K562 (cell line): Measurements from ENCODE around the gene ACTN2. TPM values are rescaled to one million over a fixed set of nuclear protein-coding genes. Genes with fewer than 3 reads are reported as not detected.

Experiments
- EZH2 ChIP-seq: IDR thresholded peaks from 2 replicates; pipeline ENCODE4 v1.6.1; 2012; ENCODE audit warnings: low read depth, mild to moderate bottlenecking, inconsistent platforms, low read length, borderline replicate concordance
- FIP1L1 ChIP-seq: fragments of 200-400 bp; formaldehyde crosslinking; IDR thresholded peaks from 2 replicates; pipeline ENCODE4 v1.6.1; 2018; ENCODE audit warnings: mild to moderate bottlenecking, low read depth, low read length; ENCODE audit not compliant: poor library complexity, severe bottlenecking
- HES1 ChIP-seq: fragments of 450-650 bp; IDR thresholded peaks from 2 replicates; pipeline ENCODE4 v1.6.1; 2016; ENCODE audit warnings: low read depth, mild to moderate bottlenecking, moderate library complexity
- HMG20A ChIP-seq: fragments of 450-650 bp; formaldehyde crosslinking; conservative IDR thresholded peaks from 2 replicates; pipeline ENCODE4 v1.4.0; 2020; ENCODE audit warnings: mild to moderate bottlenecking, mixed read lengths
- KAT7 ChIP-seq: sonication (generic); formaldehyde crosslinking; IDR thresholded peaks from 2 replicates; pipeline ENCODE4 v1.8.0; 2022; ENCODE audit warnings: missing genetic modification reagents, mild to moderate bottlenecking, borderline replicate concordance
- KLF16 ChIP-seq: IDR thresholded peaks from 2 replicates; pipeline ENCODE4 v1.6.1; 2016; ENCODE audit warnings: antibody characterized with exemption
- MAFK ChIP-seq: IDR thresholded peaks from 2 replicates; pipeline ENCODE4 v1.6.1; 2011; ENCODE audit warnings: low read length, improper control_type of control experiment
- MAZ ChIP-seq, 2 experiments: fragments of 450-650 bp in 1 of 2; sonication (generic) in 1 of 2; formaldehyde crosslinking; IDR thresholded peaks in 1 of 2; conservative IDR thresholded peaks in 1 of 2; 2 replicates each; pipeline versions ENCODE4 v1.4.0 to v1.5.0; 2020; ENCODE audit warnings: mild to moderate bottlenecking in 1 of 2, missing genetic modification reagents in 1 of 2
- NFIC ChIP-seq: fragments of 450-650 bp; IDR thresholded peaks from 2 replicates; pipeline ENCODE4 v1.6.1; 2017; ENCODE audit warnings: mild to moderate bottlenecking, inconsistent platforms
- NFYB ChIP-seq: IDR thresholded peaks from 2 replicates; pipeline ENCODE4 v1.6.1; 2011; ENCODE audit warnings: mild to moderate bottlenecking, moderate library complexity; ENCODE audit not compliant: insufficient read length; ENCODE audit errors: extremely low read depth
- TBL1XR1 ChIP-seq, 2 experiments: IDR thresholded peaks; 2 replicates each; pipeline ENCODE4 v1.6.1; 2012; ENCODE audit warnings: improper control_type of control experiment in 2 of 2, low read length in 2 of 2, mild to moderate bottlenecking in 1 of 2
- ZC3H4 ChIP-seq: sonication (generic); formaldehyde crosslinking; IDR thresholded peaks from 2 replicates; pipeline ENCODE4 v1.9.0; 2021; ENCODE audit warnings: missing genetic modification reagents, borderline replicate concordance
- ZC3H8 ChIP-seq: fragments of 450-650 bp; IDR thresholded peaks from 2 replicates; pipeline ENCODE4 v1.6.1; 2017
- ZNF280B ChIP-seq: fragments of 250-450 bp; sonication (Bioruptor Pico); IDR thresholded peaks from 2 replicates; pipeline ENCODE4 v1.5.1; 2021; ENCODE audit warnings: mild to moderate bottlenecking
- ZNF3 ChIP-seq: fragments of 250-450 bp; sonication (Bioruptor Pico); IDR thresholded peaks from 2 replicates; pipeline ENCODE4 v1.5.0; 2021; ENCODE audit warnings: mild to moderate bottlenecking, moderate library complexity
- ZNF551 ChIP-seq: fragments of 250-450 bp; sonication (Bioruptor Pico); IDR thresholded peaks from 2 replicates; pipeline ENCODE4 v1.5.0; 2021; ENCODE audit warnings: mild to moderate bottlenecking, moderate library complexity
- ZNF655 ChIP-seq: fragments of 250-450 bp; sonication (Bioruptor Pico); IDR thresholded peaks from 2 replicates; pipeline ENCODE4 v1.5.0; 2021
- ZZZ3 ChIP-seq: fragments of 450-650 bp; IDR thresholded peaks from 2 replicates; pipeline ENCODE4 v1.6.1; 2016; ENCODE audit warnings: antibody characterized with exemption, mild to moderate bottlenecking, moderate library complexity
- polyA plus RNA-seq, 8 experiments: library from polyadenylated mRNA; depleted of rRNA in 4 of 8; stranded (reverse) in 5 of 8; unstranded in 3 of 8; fragments of >200 nt; fragmentation: Nextera tagmentation in 2 of 8; fragmentation: Illumina TruSeq in 1 of 8; extraction: Ambion mirVana in 2 of 8; extraction: Trizol in 1 of 8; gene quantifications; 2 replicates each; pipeline versions ENCODE4 v1.2.1 to v1.2.3, GENCODE V29; 2011 to 2014; ENCODE audit warnings: inconsistent platforms in 1 of 8, missing spikeins in 1 of 8
- total RNA-seq, 7 experiments: library from RNA; depleted of rRNA in 6 of 7; stranded (reverse); fragments of >200 nt in 6 of 7; fragmentation: Illumina TruSeq in 2 of 7; extraction: Trizol in 2 of 7; gene quantifications; 2 replicates each; pipeline versions ENCODE4 v1.2.1 to v1.2.3, GENCODE V29; 2011 to 2021; ENCODE audit warnings: low replicate concordance in 1 of 7
- TF ChIP-seq, protein P1 (sequence below): sonication (generic); formaldehyde crosslinking; IDR thresholded peaks from 2 replicates; pipeline ENCODE4 v1.8.0; 2023; ENCODE audit warnings: mild to moderate bottlenecking, missing genetic modification reagents
- TF ChIP-seq, protein P2 (sequence below): IDR thresholded peaks from 2 replicates; pipeline ENCODE4 v1.6.1; 2011; ENCODE audit not compliant: insufficient read length; ENCODE audit errors: extremely low read depth
- TF ChIP-seq, protein P3 (sequence below): sonication (generic); formaldehyde crosslinking; IDR thresholded peaks from 2 replicates; pipeline ENCODE4 v1.8.0; 2022; ENCODE audit warnings: mild to moderate bottlenecking, low read depth, missing genetic modification reagents

The ACTN2 gene
- total and polyA plus RNA-seq, 9 of the 15 experiments (the other 6 are each of a cell fraction or from before 2014, with no cell fraction given) = 0.18 to 0.94 (median 0.42) TPM

GRCh38 chr1:236795035-236795756 lies 108.9 kb downstream of the ACTN2 start, which contains the start of gene MTR (continued):
- no peak for TF ChIP-seq HMG20A (CRISPR knock-in tag)
- TF ChIP-seq MAZ (CRISPR knock-in tag; conservative IDR thresholded peaks at IDR 0.05 in 1 of 2, IDR thresholded peaks at IDR 0.05 in 1 of 2) = peak in 1 of 2 experiments; percentile 63; a peak in 3 of 4 replicates
- no peak for TF ChIP-seq ZNF3 (CRISPR knock-in tag)
- no peak for TF ChIP-seq ZZZ3
- TF ChIP-seq ZNF280B = no peak
- peak; percentile 96 for TF ChIP-seq NFYB
- no peak for TF ChIP-seq ZC3H8
- TF ChIP-seq ZC3H4 (CRISPR knock-in tag) = peak; percentile 78; the same call in 1 of the 2 replicates
- TF ChIP-seq NFIC = no peak
- TF ChIP-seq, protein P1, sequence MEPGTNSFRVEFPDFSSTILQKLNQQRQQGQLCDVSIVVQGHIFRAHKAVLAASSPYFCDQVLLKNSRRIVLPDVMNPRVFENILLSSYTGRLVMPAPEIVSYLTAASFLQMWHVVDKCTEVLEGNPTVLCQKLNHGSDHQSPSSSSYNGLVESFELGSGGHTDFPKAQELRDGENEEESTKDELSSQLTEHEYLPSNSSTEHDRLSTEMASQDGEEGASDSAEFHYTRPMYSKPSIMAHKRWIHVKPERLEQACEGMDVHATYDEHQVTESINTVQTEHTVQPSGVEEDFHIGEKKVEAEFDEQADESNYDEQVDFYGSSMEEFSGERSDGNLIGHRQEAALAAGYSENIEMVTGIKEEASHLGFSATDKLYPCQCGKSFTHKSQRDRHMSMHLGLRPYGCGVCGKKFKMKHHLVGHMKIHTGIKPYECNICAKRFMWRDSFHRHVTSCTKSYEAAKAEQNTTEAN = no peak; the same call in 1 of the 2 replicates
- no peak for TF ChIP-seq KLF16
- TF ChIP-seq TBL1XR1 (IDR thresholded peaks at IDR 0.05; ENCODE audit: low read length in 2 of 2) = no peak
- no peak for TF ChIP-seq ZNF655 (CRISPR knock-in tag)
- no peak for TF ChIP-seq EZH2
- TF ChIP-seq, protein P2, sequence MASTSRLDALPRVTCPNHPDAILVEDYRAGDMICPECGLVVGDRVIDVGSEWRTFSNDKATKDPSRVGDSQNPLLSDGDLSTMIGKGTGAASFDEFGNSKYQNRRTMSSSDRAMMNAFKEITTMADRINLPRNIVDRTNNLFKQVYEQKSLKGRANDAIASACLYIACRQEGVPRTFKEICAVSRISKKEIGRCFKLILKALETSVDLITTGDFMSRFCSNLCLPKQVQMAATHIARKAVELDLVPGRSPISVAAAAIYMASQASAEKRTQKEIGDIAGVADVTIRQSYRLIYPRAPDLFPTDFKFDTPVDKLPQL = peak; percentile 58
- TF ChIP-seq, protein P3, sequence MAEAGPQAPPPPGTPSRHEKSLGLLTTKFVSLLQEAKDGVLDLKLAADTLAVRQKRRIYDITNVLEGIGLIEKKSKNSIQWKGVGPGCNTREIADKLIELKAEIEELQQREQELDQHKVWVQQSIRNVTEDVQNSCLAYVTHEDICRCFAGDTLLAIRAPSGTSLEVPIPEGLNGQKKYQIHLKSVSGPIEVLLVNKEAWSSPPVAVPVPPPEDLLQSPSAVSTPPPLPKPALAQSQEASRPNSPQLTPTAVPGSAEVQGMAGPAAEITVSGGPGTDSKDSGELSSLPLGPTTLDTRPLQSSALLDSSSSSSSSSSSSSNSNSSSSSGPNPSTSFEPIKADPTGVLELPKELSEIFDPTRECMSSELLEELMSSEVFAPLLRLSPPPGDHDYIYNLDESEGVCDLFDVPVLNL (CRISPR knock-in tag) = peak; percentile 11; the same call in 1 of the 2 replicates
- peak; percentile 93 for TF ChIP-seq FIP1L1
- no peak for TF ChIP-seq ZNF551 (CRISPR knock-in tag)
- no peak for TF ChIP-seq HES1
- TF ChIP-seq MAFK = no peak; the same call in 1 of the 2 replicates
- TF ChIP-seq KAT7 (CRISPR knock-in tag) = peak; percentile 98
